Liver (tissue), 3 donors: Measurements from ENCODE around the gene HOXB5.

Source experiments
- EGR1 ChIP-seq, 2 donors: IDR thresholded peaks; 2 replicates each; pipeline ENCODE4 v1.6.1; 2016 to 2018; ENCODE audit warnings: antibody characterized with exemption in 2 of 2, low read depth in 2 of 2
- FOXA2 ChIP-seq: IDR thresholded peaks from 2 replicates; pipeline ENCODE4 v1.6.1; 2016; ENCODE audit warnings: antibody characterized with exemption
- HNF4A ChIP-seq, 2 donors: conservative IDR thresholded peaks; 2 replicates each; pipeline ENCODE4 v1.6.1; 2016; ENCODE audit warnings: antibody characterized with exemption in 2 of 2, mild to moderate bottlenecking in 2 of 2
- JUND ChIP-seq, 2 donors: IDR thresholded peaks; 2 replicates each; pipeline ENCODE4 v1.6.1; 2016; ENCODE audit warnings: antibody characterized with exemption in 2 of 2
- RAD21 ChIP-seq, 2 donors: IDR thresholded peaks; 2 replicates each; pipeline ENCODE4 v1.6.1; 2016; ENCODE audit warnings: antibody characterized with exemption in 2 of 2, mild to moderate bottlenecking in 2 of 2
- RXRA ChIP-seq, 2 donors: IDR thresholded peaks; 2 replicates each; pipeline ENCODE4 v1.6.1; 2017 to 2018; ENCODE audit warnings: antibody characterized with exemption in 2 of 2, mild to moderate bottlenecking in 1 of 2
- TF ChIP-seq, protein P1 (sequence below): IDR thresholded peaks from 2 replicates; pipeline ENCODE4 v1.6.1; 2016; ENCODE audit warnings: antibody characterized with exemption, mild to moderate bottlenecking
- TF ChIP-seq, protein P2 (sequence below): fragments of 150-350 bp; IDR thresholded peaks from 2 replicates; pipeline ENCODE4 v1.5.1; 2017; ENCODE audit warnings: improper control_type of control experiment, low read depth, low read length; ENCODE audit not compliant: missing input control
- TF ChIP-seq, protein P3 (sequence below): IDR thresholded peaks from 2 replicates; pipeline ENCODE4 v1.6.1; 2016; ENCODE audit warnings: antibody characterized with exemption
- TF ChIP-seq, protein P4 (sequence below): IDR thresholded peaks from 2 replicates; pipeline ENCODE4 v1.6.1; 2016; ENCODE audit warnings: antibody characterized with exemption
- donor health status: healthy.
- donor health status: healthy.

DNA sequence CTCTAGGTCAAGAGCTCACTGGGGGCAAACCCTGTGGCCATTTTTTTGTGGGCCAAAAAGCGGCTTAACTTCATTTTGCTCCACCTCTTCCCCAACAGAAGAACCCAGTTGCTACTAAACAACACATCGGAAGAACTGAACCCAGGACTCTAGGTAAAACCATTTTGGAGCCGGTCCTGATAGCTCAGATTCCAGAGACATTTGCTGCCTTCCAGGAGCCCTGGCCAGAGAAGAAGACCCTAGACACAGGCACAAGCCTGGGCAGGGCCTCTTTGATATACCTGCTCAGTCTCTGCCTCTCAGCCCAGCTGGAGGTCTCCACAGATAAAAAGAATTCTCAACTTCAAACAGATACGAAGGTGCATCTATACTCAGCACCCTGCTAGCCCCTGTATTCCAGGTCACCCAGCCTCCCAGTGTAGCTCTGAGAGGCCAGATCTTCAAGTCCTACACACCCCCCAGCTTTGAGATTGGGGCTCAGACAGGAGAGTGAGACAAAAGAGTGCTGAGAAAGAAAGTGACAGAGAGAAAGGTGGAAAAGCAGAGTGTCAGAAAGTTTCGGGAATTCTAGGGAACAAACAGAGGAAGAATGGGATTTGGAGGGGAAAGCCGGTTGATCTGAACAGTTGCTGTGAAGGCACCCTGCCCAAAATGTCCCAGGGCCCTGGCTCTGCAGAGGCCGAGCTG is 39.1 kb upstream of the HOXB5 start:
- TF ChIP-seq, protein P1, sequence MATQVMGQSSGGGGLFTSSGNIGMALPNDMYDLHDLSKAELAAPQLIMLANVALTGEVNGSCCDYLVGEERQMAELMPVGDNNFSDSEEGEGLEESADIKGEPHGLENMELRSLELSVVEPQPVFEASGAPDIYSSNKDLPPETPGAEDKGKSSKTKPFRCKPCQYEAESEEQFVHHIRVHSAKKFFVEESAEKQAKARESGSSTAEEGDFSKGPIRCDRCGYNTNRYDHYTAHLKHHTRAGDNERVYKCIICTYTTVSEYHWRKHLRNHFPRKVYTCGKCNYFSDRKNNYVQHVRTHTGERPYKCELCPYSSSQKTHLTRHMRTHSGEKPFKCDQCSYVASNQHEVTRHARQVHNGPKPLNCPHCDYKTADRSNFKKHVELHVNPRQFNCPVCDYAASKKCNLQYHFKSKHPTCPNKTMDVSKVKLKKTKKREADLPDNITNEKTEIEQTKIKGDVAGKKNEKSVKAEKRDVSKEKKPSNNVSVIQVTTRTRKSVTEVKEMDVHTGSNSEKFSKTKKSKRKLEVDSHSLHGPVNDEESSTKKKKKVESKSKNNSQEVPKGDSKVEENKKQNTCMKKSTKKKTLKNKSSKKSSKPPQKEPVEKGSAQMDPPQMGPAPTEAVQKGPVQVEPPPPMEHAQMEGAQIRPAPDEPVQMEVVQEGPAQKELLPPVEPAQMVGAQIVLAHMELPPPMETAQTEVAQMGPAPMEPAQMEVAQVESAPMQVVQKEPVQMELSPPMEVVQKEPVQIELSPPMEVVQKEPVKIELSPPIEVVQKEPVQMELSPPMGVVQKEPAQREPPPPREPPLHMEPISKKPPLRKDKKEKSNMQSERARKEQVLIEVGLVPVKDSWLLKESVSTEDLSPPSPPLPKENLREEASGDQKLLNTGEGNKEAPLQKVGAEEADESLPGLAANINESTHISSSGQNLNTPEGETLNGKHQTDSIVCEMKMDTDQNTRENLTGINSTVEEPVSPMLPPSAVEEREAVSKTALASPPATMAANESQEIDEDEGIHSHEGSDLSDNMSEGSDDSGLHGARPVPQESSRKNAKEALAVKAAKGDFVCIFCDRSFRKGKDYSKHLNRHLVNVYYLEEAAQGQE, result no peak
- TF ChIP-seq RAD21 (IDR thresholded peaks at IDR 0.05), result no peak
- TF ChIP-seq, protein P2, sequence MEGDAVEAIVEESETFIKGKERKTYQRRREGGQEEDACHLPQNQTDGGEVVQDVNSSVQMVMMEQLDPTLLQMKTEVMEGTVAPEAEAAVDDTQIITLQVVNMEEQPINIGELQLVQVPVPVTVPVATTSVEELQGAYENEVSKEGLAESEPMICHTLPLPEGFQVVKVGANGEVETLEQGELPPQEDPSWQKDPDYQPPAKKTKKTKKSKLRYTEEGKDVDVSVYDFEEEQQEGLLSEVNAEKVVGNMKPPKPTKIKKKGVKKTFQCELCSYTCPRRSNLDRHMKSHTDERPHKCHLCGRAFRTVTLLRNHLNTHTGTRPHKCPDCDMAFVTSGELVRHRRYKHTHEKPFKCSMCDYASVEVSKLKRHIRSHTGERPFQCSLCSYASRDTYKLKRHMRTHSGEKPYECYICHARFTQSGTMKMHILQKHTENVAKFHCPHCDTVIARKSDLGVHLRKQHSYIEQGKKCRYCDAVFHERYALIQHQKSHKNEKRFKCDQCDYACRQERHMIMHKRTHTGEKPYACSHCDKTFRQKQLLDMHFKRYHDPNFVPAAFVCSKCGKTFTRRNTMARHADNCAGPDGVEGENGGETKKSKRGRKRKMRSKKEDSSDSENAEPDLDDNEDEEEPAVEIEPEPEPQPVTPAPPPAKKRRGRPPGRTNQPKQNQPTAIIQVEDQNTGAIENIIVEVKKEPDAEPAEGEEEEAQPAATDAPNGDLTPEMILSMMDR, result no peak
- TF ChIP-seq, protein P3, sequence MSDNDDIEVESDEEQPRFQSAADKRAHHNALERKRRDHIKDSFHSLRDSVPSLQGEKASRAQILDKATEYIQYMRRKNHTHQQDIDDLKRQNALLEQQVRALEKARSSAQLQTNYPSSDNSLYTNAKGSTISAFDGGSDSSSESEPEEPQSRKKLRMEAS, result no peak
- TF ChIP-seq, protein P4, sequence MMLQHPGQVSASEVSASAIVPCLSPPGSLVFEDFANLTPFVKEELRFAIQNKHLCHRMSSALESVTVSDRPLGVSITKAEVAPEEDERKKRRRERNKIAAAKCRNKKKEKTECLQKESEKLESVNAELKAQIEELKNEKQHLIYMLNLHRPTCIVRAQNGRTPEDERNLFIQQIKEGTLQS, result no peak
- TF ChIP-seq HNF4A (conservative IDR thresholded peaks at IDR 0.05), result no peak
- TF ChIP-seq FOXA2, result no peak
- TF ChIP-seq EGR1 (IDR thresholded peaks at IDR 0.05; ENCODE audit: low read depth in 2 of 2), result no peak
- TF ChIP-seq RXRA (IDR thresholded peaks at IDR 0.05), result no peak
- no peak for TF ChIP-seq JUND (IDR thresholded peaks at IDR 0.05)
